Left lobe of liver (tissue), 2 donors: ENCODE results near the gene AOPEP. TPM values are rescaled to one million over a fixed set of nuclear protein-coding genes. Genes with fewer than 3 reads are reported as not detected.
"Not testable (repeated sequence)": the region's sequence is repeated elsewhere in the genome, so short reads cannot be mapped to it uniquely, and the experiment has no call there.

Experiments
- ATAC-seq: fragments of 200-7000 bp; cut with Tn5 transposase; one replicate; pipeline ENCODE4 v1.9.1; 2020; ENCODE audit warnings: mild to moderate bottlenecking, moderate library complexity
- DNase-seq: peaks from one replicate; pipeline ENCODE4 v3.0.0-alpha.2; 2020; ENCODE audit warnings: low spot score
- total RNA-seq: library from RNA; stranded (reverse); gene quantifications from one replicate; pipeline ENCODE4 v1.2.1, GENCODE V29; 2021
- donor health status: DM: no; HTN: no; CAD: no; lungs with moderate emphysema.
- donor health status: DM: no; HTN: yes; CAD: no.

AOPEP gene
- total RNA-seq, 1 donor from 2014 or later = 75.5 TPM

- no peak for ATAC-seq
- DNase-seq = no peak
These were observed 112.9 kb downstream of the AOPEP start for GRCh38 chr9:94839398-94839797.

- no peak for DNase-seq
- no peak for ATAC-seq
These were observed 114.2 kb downstream of the AOPEP start for GRCh38 chr9:94840738-94841137.

GRCh38 chr9:94843134-94843533, 116.6 kb downstream of the AOPEP start:
- no peak for DNase-seq
- ATAC-seq = no peak

- no peak for ATAC-seq
- DNase-seq = no peak
These were observed 120.2 kb downstream of the AOPEP start for GRCh38 chr9:94846739-94847138.

- DNase-seq (no peak), ATAC-seq (no peak)
These were observed 121.0 kb downstream of the AOPEP start for GRCh38 chr9:94847486-94847885.

GRCh38 chr9:94848791-94849190, 122.3 kb downstream of the AOPEP start:
- DNase-seq, ATAC-seq: not testable (repeated sequence)

- DNase-seq (no peak), ATAC-seq (no peak)
These were observed 124.3 kb downstream of the AOPEP start for GRCh38 chr9:94850540-94851434.

- ATAC-seq (no peak), DNase-seq (no peak)
These were observed 125.0 kb downstream of the AOPEP start for GRCh38 chr9:94851467-94851866.

GRCh38 chr9:94851892-94852291, 125.4 kb downstream of the AOPEP start:
- ATAC-seq = no peak
- DNase-seq = no peak

- no peak for DNase-seq
- no peak for ATAC-seq
These were observed 125.9 kb downstream of the AOPEP start for GRCh38 chr9:94852373-94852772.

- ATAC-seq (peak; percentile 67), DNase-seq (no peak)
These were observed 127.4 kb downstream of the AOPEP start for GRCh38 chr9:94853887-94854286.

- DNase-seq (no peak), ATAC-seq (no peak)
These were observed 129.4 kb downstream of the AOPEP start for GRCh38 chr9:94855903-94856302.

GRCh38 chr9:94857791-94858190, 131.3 kb downstream of the AOPEP start:
- ATAC-seq = no peak
- DNase-seq = no peak

- DNase-seq = no peak
These were observed 132.7 kb downstream of the AOPEP start for GRCh38 chr9:94859226-94859625.

GRCh38 chr9:94859891-94860290, 133.4 kb downstream of the AOPEP start:
- no peak for ATAC-seq
- DNase-seq = no peak

More at GRCh38 chr9:94859226-94859625, 132.7 kb downstream of the AOPEP start:
- no peak for ATAC-seq

GRCh38 chr9:94860678-94861588, 134.4 kb downstream of the AOPEP start:
- ATAC-seq = peak; percentile 89
- peak; percentile 76 for DNase-seq

- no peak for DNase-seq
- peak; percentile 81 for ATAC-seq
These were observed 135.2 kb downstream of the AOPEP start for GRCh38 chr9:94861589-94862272.

- no peak for DNase-seq
- no peak for ATAC-seq
These were observed 137.7 kb downstream of the AOPEP start for GRCh38 chr9:94864196-94864595.

- DNase-seq (no peak), ATAC-seq (no peak)
These were observed 138.5 kb downstream of the AOPEP start for GRCh38 chr9:94864862-94865509.
